ENCODE measurements around the gene ETV7.
"Not testable (repeated sequence)": the region's sequence is repeated elsewhere in the genome, so short reads cannot be mapped to it uniquely, and the experiment has no call there.

Gene ETV7

GRCh38 chr6:36340306-36340617 is 47.2 kb downstream of the ETV7 start:
- DNase-seq (ENCODE audit: low read depth) = no peak

GRCh38 chr6:36339146-36339545 is 48.3 kb downstream of the ETV7 start:
- DNase-seq (ENCODE audit: low read depth) = no peak

GRCh38 chr6:36338223-36338622 is 49.2 kb downstream of the ETV7 start:
- not testable (repeated sequence) for DNase-seq (ENCODE audit: low read depth)

- no peak for DNase-seq (ENCODE audit: low read depth)
Observed at GRCh38 chr6:36337814-36338213, 49.7 kb downstream of the ETV7 start.

- DNase-seq (ENCODE audit: low read depth) = no peak
Observed at GRCh38 chr6:36336779-36337241, 50.7 kb downstream of the ETV7 start, which contains the start of gene BNIP5. BNIP5 (minus strand) TSS chr6:36336888; CDS start chr6:36330690, 6,198 bp downstream.

GRCh38 chr6:36336208-36336710 is 51.2 kb downstream of the ETV7 start:
- no peak for DNase-seq (ENCODE audit: low read depth)

GRCh38 chr6:36335465-36336207 is 51.8 kb downstream of the ETV7 start:
- no peak for DNase-seq (ENCODE audit: low read depth)

GRCh38 chr6:36334832-36335459 is 52.5 kb downstream of the ETV7 start:
- no peak for DNase-seq (ENCODE audit: low read depth)

- DNase-seq (ENCODE audit: low read depth) = no peak
Observed at GRCh38 chr6:36333931-36334725, 53.3 kb downstream of the ETV7 start.

- no peak for DNase-seq (ENCODE audit: low read depth)
Observed at GRCh38 chr6:36333171-36333895, 54.1 kb downstream of the ETV7 start.

- no peak for DNase-seq (ENCODE audit: low read depth)
Observed at GRCh38 chr6:36331381-36331780, 56.1 kb downstream of the ETV7 start.

- DNase-seq (ENCODE audit: low read depth) = no peak
Observed at GRCh38 chr6:36330366-36330765, 57.1 kb downstream of the ETV7 start.

- DNase-seq (ENCODE audit: low read depth) = no peak
Observed at GRCh38 chr6:36329798-36330291, 57.6 kb downstream of the ETV7 start.

GRCh38 chr6:36328600-36328999 is 58.9 kb downstream of the ETV7 start:
- no peak for DNase-seq (ENCODE audit: low read depth)

GRCh38 chr6:36327919-36328236 is 59.6 kb downstream of the ETV7 start:
- DNase-seq (ENCODE audit: low read depth) = no peak

GRCh38 chr6:36327226-36327918 is 60.1 kb downstream of the ETV7 start:
- DNase-seq (ENCODE audit: low read depth) = no peak

GRCh38 chr6:36326356-36326995 is 61.0 kb downstream of the ETV7 start:
- no peak for DNase-seq (ENCODE audit: low read depth)

GRCh38 chr6:36324715-36325114 is 62.8 kb downstream of the ETV7 start:
- no peak for DNase-seq (ENCODE audit: low read depth)

GRCh38 chr6:36324191-36324590 is 63.3 kb downstream of the ETV7 start:
- DNase-seq (ENCODE audit: low read depth) = no peak

- no peak for DNase-seq (ENCODE audit: low read depth)
Observed at GRCh38 chr6:36323062-36323461, 64.4 kb downstream of the ETV7 start.

GRCh38 chr6:36322591-36322990 is 64.9 kb downstream of the ETV7 start:
- no peak for DNase-seq (ENCODE audit: low read depth)
